ENCODE results near the gene MKRN1.
"Not testable (repeated sequence)": the region's sequence is repeated elsewhere in the genome, so short reads cannot be mapped to it uniquely, and the experiment has no call there.

GRCh38 chr7:140453785-140454656 is 25.3 kb downstream of the MKRN1 start:
- TF ChIP-seq, protein P1, sequence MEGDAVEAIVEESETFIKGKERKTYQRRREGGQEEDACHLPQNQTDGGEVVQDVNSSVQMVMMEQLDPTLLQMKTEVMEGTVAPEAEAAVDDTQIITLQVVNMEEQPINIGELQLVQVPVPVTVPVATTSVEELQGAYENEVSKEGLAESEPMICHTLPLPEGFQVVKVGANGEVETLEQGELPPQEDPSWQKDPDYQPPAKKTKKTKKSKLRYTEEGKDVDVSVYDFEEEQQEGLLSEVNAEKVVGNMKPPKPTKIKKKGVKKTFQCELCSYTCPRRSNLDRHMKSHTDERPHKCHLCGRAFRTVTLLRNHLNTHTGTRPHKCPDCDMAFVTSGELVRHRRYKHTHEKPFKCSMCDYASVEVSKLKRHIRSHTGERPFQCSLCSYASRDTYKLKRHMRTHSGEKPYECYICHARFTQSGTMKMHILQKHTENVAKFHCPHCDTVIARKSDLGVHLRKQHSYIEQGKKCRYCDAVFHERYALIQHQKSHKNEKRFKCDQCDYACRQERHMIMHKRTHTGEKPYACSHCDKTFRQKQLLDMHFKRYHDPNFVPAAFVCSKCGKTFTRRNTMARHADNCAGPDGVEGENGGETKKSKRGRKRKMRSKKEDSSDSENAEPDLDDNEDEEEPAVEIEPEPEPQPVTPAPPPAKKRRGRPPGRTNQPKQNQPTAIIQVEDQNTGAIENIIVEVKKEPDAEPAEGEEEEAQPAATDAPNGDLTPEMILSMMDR (IDR thresholded peaks at IDR 0.05; ENCODE audit: low read depth, low read length, poor library complexity, severe bottlenecking) = not testable (repeated sequence)
- not testable (repeated sequence) for TF ChIP-seq EZH2phosphoT487 (IDR thresholded peaks at IDR 0.05; ENCODE audit: borderline replicate concordance, low read length)

Measured in DOHH2 (cell line).